ENCODE measurements around the gene MAP3K5. TPM values are rescaled to one million over a fixed set of nuclear protein-coding genes. Genes with fewer than 3 reads are reported as not detected.

The MAP3K5 gene
- total and polyA plus RNA-seq, 9 of the 15 experiments (the other 6 are each of a cell fraction or from before 2014, with no cell fraction given) = 2.2 to 13.0 (median 9.9) TPM

DNA sequence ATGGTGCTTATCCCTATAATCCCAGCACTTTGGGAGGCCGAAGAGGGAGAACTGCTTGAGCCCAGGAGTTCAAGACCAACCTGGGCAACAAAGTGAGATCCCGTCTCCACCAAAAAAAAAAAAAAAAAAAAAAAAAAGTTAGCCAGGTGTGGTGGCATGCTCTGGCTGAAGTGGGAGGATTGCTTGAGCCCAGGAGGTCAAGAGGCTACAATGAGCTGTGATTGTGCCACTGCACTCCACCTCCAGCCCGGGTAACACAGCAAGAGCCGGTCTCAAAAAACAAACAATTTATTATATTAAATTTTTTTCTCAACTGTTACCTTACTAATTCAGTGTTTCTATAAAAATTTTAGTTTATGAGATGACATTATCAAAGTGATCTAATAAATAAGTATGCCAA is 156.7 kb downstream of the MAP3K5 start:
- no TSS peak for BruUV-seq (replicated peaks)
- Histone ChIP-seq H3K4me1 (replicated peaks in 1 of 2; ENCODE audit: control insufficient read depth in 2 of 2, insufficient read depth in 2 of 2, low read length in 2 of 2) (no peaks in the 10 kb centered on the region), H3K4me2 (ENCODE audit: insufficient read depth, low read length) (no peak overlapping the region), H3K36me3 (ENCODE audit: control insufficient read depth, insufficient read depth, low read length) (peaks cover 16% of the 10 kb centered on the region), H3K27ac (ENCODE audit: extremely low read depth, low read depth, low read length) (no peak overlapping the region), H3K9ac (ENCODE audit: insufficient read depth in 1 of 2, low read depth in 2 of 2, low read length in 2 of 2) (no peak overlapping the region), H2AFZ (ENCODE audit: low read depth, low read length) (no peak overlapping the region), H3K9me1 (ENCODE audit: control insufficient read depth, insufficient read depth, low read length) (no peaks in the 10 kb centered on the region), H3K4me3 (no peak overlapping the region), H3K9me3 (replicated peaks; ENCODE audit: control insufficient read depth, insufficient read depth, low read depth, low read length) (no peaks in the 10 kb centered on the region), H4K20me1 (replicated peaks; ENCODE audit: control insufficient read depth, insufficient read depth, low read length) (no peaks in the 10 kb centered on the region), H3K27me3 (ENCODE audit: control insufficient read depth in 2 of 2, insufficient read depth in 2 of 2, low read length in 2 of 2) (no peaks in the 10 kb centered on the region), H3K79me2 (ENCODE audit: control insufficient read depth, insufficient read depth, low read length) (no peaks in the 10 kb centered on the region)
- in situ Hi-C loops (cut with MboI) = no loop called here
- ChIA-PET CTCF (ENCODE audit: low intra/inter-chr PET ratio) (interaction anchor here (0.7 kb wide), 1 partner anchor 112 kb away, joined by 3 read pairs; no protein-coding TSS in a partner anchor), POLR2A (interaction anchor here (0.6 to 1.2 kb wide), 3 partner anchors 9 to 157 kb away, joined by 3 to 7 read pairs (median 3); partner anchors contain the start of gene MAP3K5)
- DNase-seq (ENCODE audit: extremely low read depth in 1 of 4, low spot score in 3 of 4) (no peak), FAIRE-seq (no peak), ATAC-seq (no peak)
- TF ChIP-seq GABPA (tag; conservative IDR thresholded peaks at IDR 0.05; ENCODE audit: low read depth) = no peak
- TF ChIP-seq, protein P1, sequence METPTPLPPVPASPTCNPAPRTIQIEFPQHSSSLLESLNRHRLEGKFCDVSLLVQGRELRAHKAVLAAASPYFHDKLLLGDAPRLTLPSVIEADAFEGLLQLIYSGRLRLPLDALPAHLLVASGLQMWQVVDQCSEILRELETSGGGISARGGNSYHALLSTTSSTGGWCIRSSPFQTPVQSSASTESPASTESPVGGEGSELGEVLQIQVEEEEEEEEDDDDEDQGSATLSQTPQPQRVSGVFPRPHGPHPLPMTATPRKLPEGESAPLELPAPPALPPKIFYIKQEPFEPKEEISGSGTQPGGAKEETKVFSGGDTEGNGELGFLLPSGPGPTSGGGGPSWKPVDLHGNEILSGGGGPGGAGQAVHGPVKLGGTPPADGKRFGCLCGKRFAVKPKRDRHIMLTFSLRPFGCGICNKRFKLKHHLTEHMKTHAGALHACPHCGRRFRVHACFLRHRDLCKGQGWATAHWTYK (CRISPR knock-in tag; IDR thresholded peaks at IDR 0.05) = no peak
- no peak for TF ChIP-seq MTA2 (IDR thresholded peaks at IDR 0.05; ENCODE audit: low read depth)
- TF ChIP-seq, protein P2, sequence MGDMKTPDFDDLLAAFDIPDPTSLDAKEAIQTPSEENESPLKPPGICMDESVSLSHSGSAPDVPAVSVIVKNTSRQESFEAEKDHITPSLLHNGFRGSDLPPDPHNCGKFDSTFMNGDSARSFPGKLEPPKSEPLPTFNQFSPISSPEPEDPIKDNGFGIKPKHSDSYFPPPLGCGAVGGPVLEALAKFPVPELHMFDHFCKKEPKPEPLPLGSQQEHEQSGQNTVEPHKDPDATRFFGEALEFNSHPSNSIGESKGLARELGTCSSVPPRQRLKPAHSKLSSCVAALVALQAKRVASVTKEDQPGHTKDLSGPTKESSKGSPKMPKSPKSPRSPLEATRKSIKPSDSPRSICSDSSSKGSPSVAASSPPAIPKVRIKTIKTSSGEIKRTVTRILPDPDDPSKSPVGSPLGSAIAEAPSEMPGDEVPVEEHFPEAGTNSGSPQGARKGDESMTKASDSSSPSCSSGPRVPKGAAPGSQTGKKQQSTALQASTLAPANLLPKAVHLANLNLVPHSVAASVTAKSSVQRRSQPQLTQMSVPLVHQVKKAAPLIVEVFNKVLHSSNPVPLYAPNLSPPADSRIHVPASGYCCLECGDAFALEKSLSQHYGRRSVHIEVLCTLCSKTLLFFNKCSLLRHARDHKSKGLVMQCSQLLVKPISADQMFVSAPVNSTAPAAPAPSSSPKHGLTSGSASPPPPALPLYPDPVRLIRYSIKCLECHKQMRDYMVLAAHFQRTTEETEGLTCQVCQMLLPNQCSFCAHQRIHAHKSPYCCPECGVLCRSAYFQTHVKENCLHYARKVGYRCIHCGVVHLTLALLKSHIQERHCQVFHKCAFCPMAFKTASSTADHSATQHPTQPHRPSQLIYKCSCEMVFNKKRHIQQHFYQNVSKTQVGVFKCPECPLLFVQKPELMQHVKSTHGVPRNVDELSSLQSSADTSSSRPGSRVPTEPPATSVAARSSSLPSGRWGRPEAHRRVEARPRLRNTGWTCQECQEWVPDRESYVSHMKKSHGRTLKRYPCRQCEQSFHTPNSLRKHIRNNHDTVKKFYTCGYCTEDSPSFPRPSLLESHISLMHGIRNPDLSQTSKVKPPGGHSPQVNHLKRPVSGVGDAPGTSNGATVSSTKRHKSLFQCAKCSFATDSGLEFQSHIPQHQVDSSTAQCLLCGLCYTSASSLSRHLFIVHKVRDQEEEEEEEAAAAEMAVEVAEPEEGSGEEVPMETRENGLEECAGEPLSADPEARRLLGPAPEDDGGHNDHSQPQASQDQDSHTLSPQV (IDR thresholded peaks at IDR 0.05) = no peak
- TF ChIP-seq ZNF586 (CRISPR knock-in tag; conservative IDR thresholded peaks at IDR 0.05) = no peak
- no peak for TF ChIP-seq RBM34 (IDR thresholded peaks at IDR 0.05; ENCODE audit: borderline replicate concordance, insufficient read depth, low read length)
- no peak for TF ChIP-seq BDP1 (IDR thresholded peaks at IDR 0.05; ENCODE audit: insufficient read depth, insufficient read length)
- no peak for TF ChIP-seq SMAD2 (IDR thresholded peaks at IDR 0.05; ENCODE audit: low read depth, low read length)
- no peak for TF ChIP-seq KDM5B (IDR thresholded peaks at IDR 0.05; ENCODE audit: insufficient replicate concordance, low read depth, low read length)
- no peak for TF ChIP-seq ILF3 (IDR thresholded peaks at IDR 0.05; ENCODE audit: borderline replicate concordance)
- TF ChIP-seq, protein P3, sequence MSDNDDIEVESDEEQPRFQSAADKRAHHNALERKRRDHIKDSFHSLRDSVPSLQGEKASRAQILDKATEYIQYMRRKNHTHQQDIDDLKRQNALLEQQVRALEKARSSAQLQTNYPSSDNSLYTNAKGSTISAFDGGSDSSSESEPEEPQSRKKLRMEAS (CRISPR knock-in tag; IDR thresholded peaks at IDR 0.05) = no peak
- TF ChIP-seq, protein P4, sequence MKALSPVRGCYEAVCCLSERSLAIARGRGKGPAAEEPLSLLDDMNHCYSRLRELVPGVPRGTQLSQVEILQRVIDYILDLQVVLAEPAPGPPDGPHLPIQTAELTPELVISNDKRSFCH (CRISPR knock-in tag; IDR thresholded peaks at IDR 0.05) = no peak
- TF ChIP-seq, protein P4 (tag; IDR thresholded peaks at IDR 0.05) = no peak
- no peak for TF ChIP-seq TCF3 (CRISPR knock-in tag; IDR thresholded peaks at IDR 0.05)
- TF ChIP-seq, protein P5, sequence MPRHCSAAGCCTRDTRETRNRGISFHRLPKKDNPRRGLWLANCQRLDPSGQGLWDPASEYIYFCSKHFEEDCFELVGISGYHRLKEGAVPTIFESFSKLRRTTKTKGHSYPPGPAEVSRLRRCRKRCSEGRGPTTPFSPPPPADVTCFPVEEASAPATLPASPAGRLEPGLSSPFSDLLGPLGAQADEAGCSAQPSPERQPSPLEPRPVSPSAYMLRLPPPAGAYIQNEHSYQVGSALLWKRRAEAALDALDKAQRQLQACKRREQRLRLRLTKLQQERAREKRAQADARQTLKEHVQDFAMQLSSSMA (CRISPR knock-in tag; IDR thresholded peaks at IDR 0.05) = no peak
- no peak for TF ChIP-seq ZKSCAN1 (IDR thresholded peaks at IDR 0.05; ENCODE audit: low read depth, low read length)
- intact Hi-C loops (cut with micrococcal nuclease) = no loop called here
- WGBS (ENCODE audit: insufficient coverage, low coverage, missing lambda C conversion rate) = 55% methylated on average over 3 of the region's 4 CpGs
